H9 (cell line): ENCODE results near the gene METTL3. TPM values are rescaled to one million over a fixed set of nuclear protein-coding genes. Genes with fewer than 3 reads are reported as not detected.

Experiments used
- DNase-seq: peaks from one replicate; pipeline ENCODE4 v3.0.0-alpha.2; 2017
- H2AFZ ChIP-seq: one replicate; pipeline ENCODE4 v1.6.1; 2013; ENCODE audit warnings: mild to moderate bottlenecking, low read length, control low read depth, moderate library complexity
- H2AK5ac ChIP-seq: 2 replicates; pipeline ENCODE4 v1.6.1; 2013; ENCODE audit warnings: low read length, control low read depth, mixed read lengths; ENCODE audit not compliant: insufficient read length
- H2BK120ac ChIP-seq: one replicate; pipeline ENCODE4 v1.6.1; 2013; ENCODE audit warnings: low read depth, mild to moderate bottlenecking, low read length, control low read depth, inconsistent platforms; ENCODE audit not compliant: poor library complexity, severe bottlenecking
- H2BK12ac ChIP-seq: 2 replicates; pipeline ENCODE4 v1.6.1; 2013; ENCODE audit warnings: low read length, control low read depth, mixed read lengths, low read depth; ENCODE audit not compliant: insufficient read length
- H2BK15ac ChIP-seq: 2 replicates; pipeline ENCODE4 v1.6.1; 2013; ENCODE audit warnings: low read depth, low read length, control low read depth
- H2BK20ac ChIP-seq: one replicate; pipeline ENCODE4 v1.6.1; 2013; ENCODE audit warnings: low read depth, mild to moderate bottlenecking, low read length, control low read depth, inconsistent platforms; ENCODE audit not compliant: poor library complexity, severe bottlenecking
- H2BK5ac ChIP-seq: 2 replicates; pipeline ENCODE4 v1.6.1; 2013; ENCODE audit warnings: low read length, control low read depth, mixed read lengths; ENCODE audit not compliant: insufficient read length
- H3K14ac ChIP-seq: 2 replicates; pipeline ENCODE4 v1.6.1; 2013; ENCODE audit warnings: low read length, control low read depth; ENCODE audit not compliant: insufficient read depth
- H3K18ac ChIP-seq: 2 replicates; pipeline ENCODE4 v1.6.1; 2013; ENCODE audit warnings: low read depth, mild to moderate bottlenecking, mixed read lengths, low read length, control low read depth; ENCODE audit not compliant: insufficient read length
- H3K23ac ChIP-seq: 2 replicates; pipeline ENCODE4 v1.6.1; 2013; ENCODE audit warnings: low read length, control low read depth, mixed read lengths, low read depth; ENCODE audit not compliant: insufficient read length
- H3K23me2 ChIP-seq: 2 replicates; pipeline ENCODE4 v1.6.1; 2013; ENCODE audit warnings: low read depth, mild to moderate bottlenecking, mixed read lengths, low read length, control low read depth; ENCODE audit not compliant: insufficient read length, poor library complexity, severe bottlenecking
- H3K27ac ChIP-seq: 2 replicates; pipeline ENCODE4 v1.5.1; 2013; ENCODE audit warnings: low read length, control low read depth, mixed read lengths, low read depth; ENCODE audit not compliant: insufficient read length
- H3K27me3 ChIP-seq: 2 replicates; pipeline ENCODE4 v1.6.1; 2013; ENCODE audit warnings: low read length, control low read depth, inconsistent platforms; ENCODE audit not compliant: insufficient read depth
- H3K4ac ChIP-seq: 2 replicates; pipeline ENCODE4 v1.6.1; 2013; ENCODE audit warnings: low read depth, mild to moderate bottlenecking, control low read depth, inconsistent platforms, low read length, moderate library complexity
- H3K4me1 ChIP-seq: 2 replicates; pipeline ENCODE4 v1.6.1; 2013; ENCODE audit warnings: low read length, control low read depth, inconsistent platforms; ENCODE audit not compliant: insufficient read depth
- H3K4me2 ChIP-seq: 2 replicates; pipeline ENCODE4 v1.6.1; 2013; ENCODE audit warnings: low read length, control low read depth, mixed read lengths; ENCODE audit not compliant: insufficient read length, insufficient read depth
- H3K56ac ChIP-seq: 2 replicates; pipeline ENCODE4 v1.6.1; 2013; ENCODE audit warnings: low read depth, mild to moderate bottlenecking, mixed read lengths, low read length, control low read depth; ENCODE audit not compliant: insufficient read length
- H3K79me1 ChIP-seq: 2 replicates; pipeline ENCODE4 v1.6.1; 2013; ENCODE audit warnings: low read depth, mild to moderate bottlenecking, moderate library complexity, low read length, control low read depth, inconsistent platforms; ENCODE audit not compliant: insufficient read depth, poor library complexity, severe bottlenecking
- H3K79me2 ChIP-seq: 2 replicates; pipeline ENCODE4 v1.6.1; 2013; ENCODE audit warnings: low read length, control low read depth, inconsistent platforms; ENCODE audit not compliant: insufficient read depth
- H3K9ac ChIP-seq: 2 replicates; pipeline ENCODE4 v1.6.1; 2013; ENCODE audit warnings: low read length, control low read depth, mixed read lengths; ENCODE audit not compliant: insufficient read length; ENCODE audit errors: extremely low read depth
- H3K9me3 ChIP-seq: one replicate; pipeline ENCODE4 v1.6.1; 2013; ENCODE audit warnings: low read depth, low read length, inconsistent platforms; ENCODE audit not compliant: control insufficient read depth
- H3T11ph ChIP-seq: one replicate; pipeline ENCODE4 v1.6.1; 2013; ENCODE audit warnings: mild to moderate bottlenecking, low read length, control low read depth, inconsistent platforms
- H4K20me1 ChIP-seq: one replicate; pipeline ENCODE4 v1.6.1; 2013; ENCODE audit not compliant: control insufficient read depth, insufficient read length, insufficient read depth
- H4K5ac ChIP-seq: 2 replicates; pipeline ENCODE4 v1.6.1; 2013; ENCODE audit warnings: low read depth, mild to moderate bottlenecking, mixed read lengths, low read length, control low read depth; ENCODE audit not compliant: insufficient read length
- H4K8ac ChIP-seq: replicated peaks from 2 replicates; pipeline ENCODE4 v1.6.1; 2013; ENCODE audit warnings: low read length, control low read depth, mixed read lengths, low read depth; ENCODE audit not compliant: insufficient read length
- H4K91ac ChIP-seq: 2 replicates; pipeline ENCODE4 v1.6.1; 2013; ENCODE audit warnings: low read depth, mild to moderate bottlenecking, moderate library complexity, mixed read lengths, low read length, control low read depth; ENCODE audit not compliant: insufficient read length
- H3K27ac Mint-ChIP-seq, 3 experiments: 2 replicates in 2 of 3; 3 replicates in 1 of 3; pipeline ENCODE4 v1.8.0; 2020 to 2021; ENCODE audit warnings: mixed read lengths in 3 of 3, mild to moderate bottlenecking in 1 of 3, moderate library complexity in 1 of 3
- H3K27me3 Mint-ChIP-seq: 2 replicates; pipeline ENCODE4 v1.8.0; 2021; ENCODE audit warnings: low read depth, mild to moderate bottlenecking, moderate library complexity, mixed read lengths
- H3K36me3 Mint-ChIP-seq, 3 experiments: 2 replicates in 2 of 3; 3 replicates in 1 of 3; pipeline ENCODE4 v1.8.0; 2020 to 2021; ENCODE audit warnings: low read depth in 3 of 3, mixed read lengths in 3 of 3; ENCODE audit not compliant: insufficient read depth in 1 of 3
- H3K4me1 Mint-ChIP-seq, 2 experiments: 2 replicates each; pipeline ENCODE4 v1.8.0; 2020; ENCODE audit warnings: mixed read lengths in 2 of 2
- H3K4me3 Mint-ChIP-seq, 2 experiments: 2 replicates in 1 of 2; 3 replicates in 1 of 2; pipeline ENCODE4 v1.8.0; 2020 to 2021; ENCODE audit warnings: mild to moderate bottlenecking in 2 of 2, mixed read lengths in 2 of 2, moderate library complexity in 1 of 2
- H3K9me3 Mint-ChIP-seq, 2 experiments: 2 replicates in 1 of 2; 3 replicates in 1 of 2; pipeline ENCODE4 v1.8.0; 2020; ENCODE audit warnings: mild to moderate bottlenecking in 2 of 2, mixed read lengths in 2 of 2, moderate library complexity in 1 of 2
- CTCF ChIP-seq: fragments of 200-600 bp; sonication (generic); conservative IDR thresholded peaks from 3 replicates; pipeline ENCODE4 v1.8.0; 2021; ENCODE audit warnings: antibody characterized with exemption, mild to moderate bottlenecking
- WGBS: extraction: QIAGEN DNeasy Blood & Tissue Kit; methylation state at CpG from one replicate; pipeline ENCODE4 v1.1.7; 2013; ENCODE audit warnings: missing lambda C conversion rate, low lambda C conversion rate, mixed read lengths; ENCODE audit not compliant: insufficient read length; ENCODE audit errors: extremely low coverage; 5-methylcytosine and 5-hydroxymethylcytosine counted together
- total RNA-seq: library from RNA; stranded (reverse); gene quantifications from 2 replicates; pipeline ENCODE4 v1.2.1, GENCODE V29; 2021

The METTL3 gene
- total RNA-seq, 1 experiment from 2014 or later: 84.1 TPM

- H3K4me1 ChIP-seq: no peaks in the 10 kb centered on the region; the same call in 1 of the 2 replicates
- H4K20me1 ChIP-seq: no peaks in the 10 kb centered on the region
- no peaks in the 10 kb centered on the region for H3K79me2 ChIP-seq
- no peaks in the 10 kb centered on the region for H3K79me1 ChIP-seq
- no peak for TF ChIP-seq CTCF
- no peaks in the 10 kb centered on the region for H3K9me3 ChIP-seq
- H3K18ac ChIP-seq: no peak overlapping the region
- peak overlapping the region; percentile 46 for H3K27ac ChIP-seq
- H2BK20ac ChIP-seq: no peak overlapping the region
- Mint-ChIP-seq H3K36me3 (peaks cover 8 to 11% (median 10%) of the 10 kb centered on the region in 3 experiments), H3K27me3 (no peaks in the 10 kb centered on the region; the same call in 1 of the 2 replicates), H3K27ac (peak overlapping the region; percentile 68 to 95 (median 91)), H3K4me1 (peaks cover 34 to 41% of the 10 kb centered on the region in 2 experiments), H3K4me3 (peak overlapping the region; percentile 21 to 56; a peak in 4 of 5 replicates), H3K9me3 (peaks cover 9 to 16% of the 10 kb centered on the region in 2 experiments)
- no peak overlapping the region for H4K5ac ChIP-seq
- H4K91ac ChIP-seq: no peak overlapping the region
- H2BK15ac ChIP-seq: no peak overlapping the region
- H3K23me2 ChIP-seq: peaks cover 4% of the 10 kb centered on the region
- no peak overlapping the region for H3K9ac ChIP-seq
- H2BK12ac ChIP-seq: peak overlapping the region; percentile 45
- H2BK5ac ChIP-seq: no peak overlapping the region
- no peaks in the 10 kb centered on the region for H3K27me3 ChIP-seq
- H2AFZ ChIP-seq: no peak overlapping the region
- H2AK5ac ChIP-seq: no peak overlapping the region
- no peak overlapping the region for H3T11ph ChIP-seq
- DNase-seq: no peak
- H2BK120ac ChIP-seq: no peak overlapping the region
- peak overlapping the region; percentile 26 for H3K4me2 ChIP-seq
- H3K56ac ChIP-seq: no peak overlapping the region
- H4K8ac ChIP-seq: no peak overlapping the region
- no peak overlapping the region for H3K14ac ChIP-seq
- whole genome bisulfite sequencing: no CpG with 5 or more reads among the region's 5 CpGs
- H3K23ac ChIP-seq: no peak overlapping the region
- no peak overlapping the region; the same call in 1 of the 2 replicates for H3K4ac ChIP-seq
These were observed 32.8 kb upstream of the METTL3 start for GRCh38 chr14:21543963-21544362.
